Fibroblast of pulmonary artery (primary cell): ENCODE data around the gene INPP5B.
"Not testable (repeated sequence)": the region's sequence is repeated elsewhere in the genome, so short reads cannot be mapped to it uniquely, and the experiment has no call there.

Experiments
- DNase-seq: peaks from one replicate; pipeline ENCODE4 v3.0.0-alpha.2; 2010; ENCODE audit warnings: low read depth
- H3K4me3 ChIP-seq: replicated peaks from 2 replicates; pipeline ENCODE4 v1.5.1; 2011; ENCODE audit warnings: low read depth, mild to moderate bottlenecking, control low read depth, low read length, moderate library complexity
- TF ChIP-seq, protein P1 (sequence below): IDR thresholded peaks from 2 replicates; pipeline ENCODE4 v1.5.1; 2011; ENCODE audit warnings: mild to moderate bottlenecking, control low read depth, low read length, inconsistent platforms; ENCODE audit errors: missing control alignments

INPP5B gene

DNA sequence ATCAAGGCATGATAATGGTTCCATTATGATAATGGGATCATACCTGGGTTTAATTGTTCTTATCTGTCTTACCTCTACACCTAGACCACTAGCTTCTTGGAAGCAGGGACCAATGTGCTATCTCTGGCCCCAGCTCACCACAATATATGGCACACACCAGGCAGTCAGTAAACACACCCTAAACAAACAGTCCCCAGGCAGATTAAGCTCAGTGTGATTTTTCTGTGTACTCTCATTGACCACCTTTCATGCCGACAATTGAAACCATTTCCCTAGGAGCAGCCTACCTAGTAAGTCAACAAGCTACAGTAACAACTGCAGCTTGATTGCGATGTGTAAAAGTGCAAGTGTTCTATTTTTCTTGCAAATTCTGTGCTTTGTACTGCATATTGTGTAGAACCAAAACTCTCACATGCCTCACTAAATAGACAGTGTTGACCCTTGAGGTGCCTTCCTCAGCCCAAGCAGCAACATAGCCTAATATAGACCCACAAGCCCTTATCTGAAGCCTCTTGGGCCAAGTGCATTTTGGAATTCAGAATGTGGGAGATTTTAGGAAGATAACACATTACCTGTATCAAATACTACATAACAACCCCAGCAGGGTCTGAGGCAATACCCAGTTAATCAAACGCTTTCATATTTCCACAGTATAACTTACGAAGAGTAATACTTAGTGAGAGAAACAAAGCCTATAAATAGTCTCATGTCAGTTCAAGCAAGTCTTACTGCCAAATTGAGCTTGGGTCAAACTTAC is 32.0 kb downstream of the INPP5B start:
- TF ChIP-seq, protein P1, sequence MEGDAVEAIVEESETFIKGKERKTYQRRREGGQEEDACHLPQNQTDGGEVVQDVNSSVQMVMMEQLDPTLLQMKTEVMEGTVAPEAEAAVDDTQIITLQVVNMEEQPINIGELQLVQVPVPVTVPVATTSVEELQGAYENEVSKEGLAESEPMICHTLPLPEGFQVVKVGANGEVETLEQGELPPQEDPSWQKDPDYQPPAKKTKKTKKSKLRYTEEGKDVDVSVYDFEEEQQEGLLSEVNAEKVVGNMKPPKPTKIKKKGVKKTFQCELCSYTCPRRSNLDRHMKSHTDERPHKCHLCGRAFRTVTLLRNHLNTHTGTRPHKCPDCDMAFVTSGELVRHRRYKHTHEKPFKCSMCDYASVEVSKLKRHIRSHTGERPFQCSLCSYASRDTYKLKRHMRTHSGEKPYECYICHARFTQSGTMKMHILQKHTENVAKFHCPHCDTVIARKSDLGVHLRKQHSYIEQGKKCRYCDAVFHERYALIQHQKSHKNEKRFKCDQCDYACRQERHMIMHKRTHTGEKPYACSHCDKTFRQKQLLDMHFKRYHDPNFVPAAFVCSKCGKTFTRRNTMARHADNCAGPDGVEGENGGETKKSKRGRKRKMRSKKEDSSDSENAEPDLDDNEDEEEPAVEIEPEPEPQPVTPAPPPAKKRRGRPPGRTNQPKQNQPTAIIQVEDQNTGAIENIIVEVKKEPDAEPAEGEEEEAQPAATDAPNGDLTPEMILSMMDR: no peak
- DNase-seq: no peak

GRCh38 chr1:37911478-37911877 is 35.4 kb downstream of the INPP5B start:
- not testable (repeated sequence) for DNase-seq, H3K4me3 ChIP-seq

More for the DNA sequence above, 32.0 kb downstream of the INPP5B start:
- H3K4me3 ChIP-seq: no peak overlapping the region

DNA sequence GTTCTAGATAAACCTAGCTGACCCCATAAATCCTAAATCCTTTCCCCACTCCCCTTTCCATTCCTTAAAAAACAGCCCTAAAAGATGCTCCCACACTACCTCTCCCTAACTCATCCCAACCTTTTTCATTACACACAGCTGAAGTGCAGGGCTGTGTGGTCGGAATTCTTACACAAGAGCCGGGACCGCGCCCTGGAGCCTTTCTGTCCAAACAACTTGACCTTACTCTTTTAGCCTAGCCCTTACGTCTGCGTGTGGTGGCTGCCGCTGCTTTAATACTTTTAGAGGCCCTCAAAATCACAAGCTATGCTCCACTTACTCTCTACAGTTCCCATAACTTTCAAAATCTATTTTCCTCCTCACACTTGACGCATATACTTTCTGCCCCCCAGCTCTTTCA is 36.0 kb downstream of the INPP5B start:
- not testable (repeated sequence) for DNase-seq, H3K4me3 ChIP-seq

GRCh38 chr1:37908531-37908930 is 38.3 kb downstream of the INPP5B start:
- not testable (repeated sequence) for DNase-seq, H3K4me3 ChIP-seq

DNA sequence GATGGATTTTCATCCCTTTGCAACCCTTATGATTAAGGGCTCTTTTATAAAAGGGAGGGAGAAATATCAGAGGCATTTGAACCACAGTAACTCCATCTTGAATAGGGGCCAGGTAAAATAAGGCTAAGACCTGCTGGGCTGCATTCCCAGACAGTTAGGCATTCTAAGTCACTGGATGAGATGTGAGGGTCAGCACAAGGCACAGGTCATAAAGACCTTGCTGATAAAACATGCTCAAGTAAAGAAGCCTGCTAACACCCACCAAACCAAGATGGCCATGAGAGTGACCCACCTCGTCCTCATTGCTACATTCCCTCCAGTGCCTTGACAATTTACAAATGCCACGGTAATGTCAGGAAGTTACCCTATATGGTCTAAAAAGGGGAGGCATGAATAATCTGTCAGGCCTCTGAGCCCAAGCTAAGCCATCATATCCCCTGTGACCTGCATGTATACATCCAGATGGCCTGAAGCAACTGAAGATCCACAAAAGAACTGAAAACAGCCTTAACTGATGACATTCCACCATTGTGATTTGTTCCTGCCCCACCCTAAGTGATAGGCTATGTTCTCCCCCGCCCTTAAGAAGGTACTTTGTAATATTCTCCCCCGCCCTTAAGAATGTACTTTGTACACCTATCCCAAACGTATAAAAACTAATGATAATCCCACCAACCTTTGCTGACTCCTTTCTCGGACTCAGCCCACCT is 39.3 kb downstream of the INPP5B start:
- not testable (repeated sequence) for H3K4me3 ChIP-seq, DNase-seq

- H3K4me3 ChIP-seq, DNase-seq: not testable (repeated sequence)
These were observed 40.3 kb downstream of the INPP5B start for GRCh38 chr1:37906591-37906990.

GRCh38 chr1:37905727-37906126 is 41.1 kb downstream of the INPP5B start:
- TF ChIP-seq, protein P1: no peak
- no peak for DNase-seq
- H3K4me3 ChIP-seq: no peak overlapping the region

DNA sequence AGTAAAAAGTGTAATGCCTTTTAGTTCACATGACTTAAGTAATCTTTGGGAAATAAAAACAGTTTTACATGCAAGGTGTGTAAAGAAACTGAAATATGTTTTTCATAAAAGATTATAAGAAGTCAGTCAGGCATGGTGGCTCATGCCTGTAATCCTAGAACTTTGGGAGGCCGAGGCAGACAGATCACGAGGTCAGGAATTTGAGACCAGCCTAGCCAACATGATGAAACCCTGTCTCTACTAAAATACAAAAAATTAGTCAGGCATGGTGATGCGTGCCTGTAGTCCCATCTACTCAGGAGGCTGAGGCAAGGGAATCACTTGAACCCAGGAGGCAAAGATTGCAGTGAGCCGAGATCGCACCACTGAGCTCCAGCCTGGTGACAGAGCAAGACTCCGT is 42.9 kb downstream of the INPP5B start:
- not testable (repeated sequence) for DNase-seq, H3K4me3 ChIP-seq

GRCh38 chr1:37902983-37903382 is 43.9 kb downstream of the INPP5B start:
- H3K4me3 ChIP-seq: no peak overlapping the region
- no peak for DNase-seq
- TF ChIP-seq, protein P1: no peak

GRCh38 chr1:37901893-37902225 is 45.0 kb downstream of the INPP5B start:
- no peak for DNase-seq
- H3K4me3 ChIP-seq: no peak overlapping the region
- TF ChIP-seq, protein P1: no peak
